ENCODE measurements around the gene ZNF654. TPM values are rescaled to one million over a fixed set of nuclear protein-coding genes. Genes with fewer than 3 reads are reported as not detected.

The ZNF654 gene
- total RNA-seq, 3 donors from 2014 or later (not counting 1 experiment from before 2014, with no cell fraction given), result 11.9 to 16.7 (median 12.2) TPM

- intact Hi-C loops (cut with micrococcal nuclease), result no loop called here
- H3K36me3 ChIP-seq (ENCODE audit: control insufficient read depth, insufficient read depth, low read length), result no peaks in the 10 kb centered on the region
- no peaks in the 10 kb centered on the region for H3K36me3 Mint-ChIP-seq
- no peaks in the 10 kb centered on the region for H3K9me3 ChIP-seq (ENCODE audit: control insufficient read depth, insufficient read depth, low read length)
- H3K4me3 Mint-ChIP-seq, result no peak overlapping the region
- WGBS (ENCODE audit: insufficient coverage), result 74% methylated on average over 8 of the region's 8 CpGs
- TF ChIP-seq, protein P1, sequence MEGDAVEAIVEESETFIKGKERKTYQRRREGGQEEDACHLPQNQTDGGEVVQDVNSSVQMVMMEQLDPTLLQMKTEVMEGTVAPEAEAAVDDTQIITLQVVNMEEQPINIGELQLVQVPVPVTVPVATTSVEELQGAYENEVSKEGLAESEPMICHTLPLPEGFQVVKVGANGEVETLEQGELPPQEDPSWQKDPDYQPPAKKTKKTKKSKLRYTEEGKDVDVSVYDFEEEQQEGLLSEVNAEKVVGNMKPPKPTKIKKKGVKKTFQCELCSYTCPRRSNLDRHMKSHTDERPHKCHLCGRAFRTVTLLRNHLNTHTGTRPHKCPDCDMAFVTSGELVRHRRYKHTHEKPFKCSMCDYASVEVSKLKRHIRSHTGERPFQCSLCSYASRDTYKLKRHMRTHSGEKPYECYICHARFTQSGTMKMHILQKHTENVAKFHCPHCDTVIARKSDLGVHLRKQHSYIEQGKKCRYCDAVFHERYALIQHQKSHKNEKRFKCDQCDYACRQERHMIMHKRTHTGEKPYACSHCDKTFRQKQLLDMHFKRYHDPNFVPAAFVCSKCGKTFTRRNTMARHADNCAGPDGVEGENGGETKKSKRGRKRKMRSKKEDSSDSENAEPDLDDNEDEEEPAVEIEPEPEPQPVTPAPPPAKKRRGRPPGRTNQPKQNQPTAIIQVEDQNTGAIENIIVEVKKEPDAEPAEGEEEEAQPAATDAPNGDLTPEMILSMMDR (IDR thresholded peaks at IDR 0.05), result no peak
- peaks cover 2% of the 10 kb centered on the region for H3K4me1 ChIP-seq (ENCODE audit: control insufficient read depth, insufficient read depth, low read length)
- DNase-seq (no peak), ATAC-seq (no peak)
- H3K27me3 ChIP-seq (ENCODE audit: control insufficient read depth, insufficient read depth, low read length), result no peaks in the 10 kb centered on the region
- no peak overlapping the region for H3K27ac ChIP-seq (ENCODE audit: low read length)
- peaks cover 20 to 21% of the 10 kb centered on the region in 2 donors for H3K4me1 Mint-ChIP-seq
- H3K9me3 Mint-ChIP-seq, result no peaks in the 10 kb centered on the region
- H3K4me3 ChIP-seq (ENCODE audit: low read length), result no peak overlapping the region
- no peaks in the 10 kb centered on the region for H3K27me3 Mint-ChIP-seq (ENCODE audit: low read depth in 2 of 2)
- no peak overlapping the region for H3K27ac Mint-ChIP-seq
These were observed 24.4 kb upstream of the ZNF654 start for GRCh38 chr3:88034491-88035275.

GRCh38 chr3:88036221-88036620 is 22.8 kb upstream of the ZNF654 start:
- no peaks in the 10 kb centered on the region for H3K36me3 ChIP-seq (ENCODE audit: control insufficient read depth, insufficient read depth, low read length)
- TF ChIP-seq, protein P1 (IDR thresholded peaks at IDR 0.05), result no peak
- no peak overlapping the region for H3K4me3 Mint-ChIP-seq
- no peak for DNase-seq
- no peaks in the 10 kb centered on the region for H3K9me3 Mint-ChIP-seq
- H3K4me1 ChIP-seq (ENCODE audit: control insufficient read depth, insufficient read depth, low read length), result peaks cover 2% of the 10 kb centered on the region
- H3K27me3 ChIP-seq (ENCODE audit: control insufficient read depth, insufficient read depth, low read length), result no peaks in the 10 kb centered on the region
- no peak for ATAC-seq
- no peak overlapping the region for H3K27ac ChIP-seq (ENCODE audit: low read length)
- no peaks in the 10 kb centered on the region for H3K9me3 ChIP-seq (ENCODE audit: control insufficient read depth, insufficient read depth, low read length)
- intact Hi-C loops (cut with micrococcal nuclease), result no loop called here
- H3K4me1 Mint-ChIP-seq, result peaks cover 13% of the 10 kb centered on the region in 2 donors
- no peaks in the 10 kb centered on the region for H3K36me3 Mint-ChIP-seq
- no peaks in the 10 kb centered on the region for H3K27me3 Mint-ChIP-seq (ENCODE audit: low read depth in 2 of 2)
- WGBS (ENCODE audit: insufficient coverage), result 70% methylated on average over 4 of the region's 5 CpGs
- H3K4me3 ChIP-seq (ENCODE audit: low read length), result no peak overlapping the region
- no peak overlapping the region for H3K27ac Mint-ChIP-seq

- Mint-ChIP-seq H3K4me1 (no peaks in the 10 kb centered on the region), H3K36me3 (no peaks in the 10 kb centered on the region), H3K9me3 (no peaks in the 10 kb centered on the region), H3K27me3 (ENCODE audit: low read depth in 2 of 2) (no peaks in the 10 kb centered on the region), H3K4me3 (no peak overlapping the region), H3K27ac (no peak overlapping the region)
- Histone ChIP-seq H3K27ac (ENCODE audit: low read length) (no peak overlapping the region), H3K9me3 (ENCODE audit: control insufficient read depth, insufficient read depth, low read length) (no peaks in the 10 kb centered on the region), H3K4me1 (ENCODE audit: control insufficient read depth, insufficient read depth, low read length) (no peaks in the 10 kb centered on the region), H3K36me3 (ENCODE audit: control insufficient read depth, insufficient read depth, low read length) (no peaks in the 10 kb centered on the region), H3K27me3 (ENCODE audit: control insufficient read depth, insufficient read depth, low read length) (no peaks in the 10 kb centered on the region), H3K4me3 (ENCODE audit: low read length) (no peak overlapping the region)
- intact Hi-C loops (cut with micrococcal nuclease), result no loop called here
- TF ChIP-seq, protein P1 (IDR thresholded peaks at IDR 0.05), result no peak
- no peak for ATAC-seq
- no peak for DNase-seq
- 43% methylated on average over 2 of the region's 2 CpGs for WGBS (ENCODE audit: insufficient coverage)
These were observed 20.5 kb upstream of the ZNF654 start for GRCh38 chr3:88038566-88038965.

DNA sequence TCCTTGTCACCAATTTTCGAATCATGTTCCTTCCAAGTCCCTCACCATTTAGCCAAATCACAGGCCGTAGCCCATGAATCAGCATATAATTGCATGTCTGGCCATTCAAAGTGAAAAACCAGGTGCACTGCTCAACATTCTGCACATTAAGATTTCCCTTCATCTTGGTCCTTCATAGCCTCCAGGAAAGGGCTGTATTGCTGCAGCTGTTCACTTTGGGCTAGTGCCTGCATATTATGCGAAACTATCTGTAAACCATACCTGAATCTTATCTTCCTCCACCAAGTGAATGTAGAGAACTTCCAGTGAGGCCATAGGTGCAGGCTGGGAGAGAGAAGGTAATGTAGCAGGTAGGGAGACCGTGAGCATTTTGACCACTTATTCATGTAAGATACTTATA is 18.5 kb upstream of the ZNF654 start:
- Mint-ChIP-seq H3K4me3 (no peak overlapping the region), H3K36me3 (no peaks in the 10 kb centered on the region), H3K27me3 (ENCODE audit: low read depth in 2 of 2) (no peaks in the 10 kb centered on the region), H3K9me3 (no peaks in the 10 kb centered on the region), H3K4me1 (no peaks in the 10 kb centered on the region), H3K27ac (no peak overlapping the region)
- 93% methylated on average over 2 of the region's 4 CpGs for WGBS (ENCODE audit: insufficient coverage)
- intact Hi-C loops (cut with micrococcal nuclease), result no loop called here
- ATAC-seq, result no peak
- Histone ChIP-seq H3K4me3 (ENCODE audit: low read length) (no peak overlapping the region), H3K27me3 (ENCODE audit: control insufficient read depth, insufficient read depth, low read length) (no peaks in the 10 kb centered on the region), H3K27ac (ENCODE audit: low read length) (no peak overlapping the region), H3K36me3 (ENCODE audit: control insufficient read depth, insufficient read depth, low read length) (no peaks in the 10 kb centered on the region), H3K4me1 (ENCODE audit: control insufficient read depth, insufficient read depth, low read length) (no peaks in the 10 kb centered on the region), H3K9me3 (ENCODE audit: control insufficient read depth, insufficient read depth, low read length) (no peaks in the 10 kb centered on the region)
- DNase-seq, result no peak
- TF ChIP-seq, protein P1 (IDR thresholded peaks at IDR 0.05), result no peak
